Activated CD4-positive, CD25-positive, alpha-beta regulatory T cell (primary cell): ENCODE data around the gene ZCCHC2.

Experiments
- DNase-seq, 4 experiments: peaks; one replicate each; lab custom pipeline; 2025; lab: John Stamatoyannopoulos, UW

ZCCHC2 gene

DNA sequence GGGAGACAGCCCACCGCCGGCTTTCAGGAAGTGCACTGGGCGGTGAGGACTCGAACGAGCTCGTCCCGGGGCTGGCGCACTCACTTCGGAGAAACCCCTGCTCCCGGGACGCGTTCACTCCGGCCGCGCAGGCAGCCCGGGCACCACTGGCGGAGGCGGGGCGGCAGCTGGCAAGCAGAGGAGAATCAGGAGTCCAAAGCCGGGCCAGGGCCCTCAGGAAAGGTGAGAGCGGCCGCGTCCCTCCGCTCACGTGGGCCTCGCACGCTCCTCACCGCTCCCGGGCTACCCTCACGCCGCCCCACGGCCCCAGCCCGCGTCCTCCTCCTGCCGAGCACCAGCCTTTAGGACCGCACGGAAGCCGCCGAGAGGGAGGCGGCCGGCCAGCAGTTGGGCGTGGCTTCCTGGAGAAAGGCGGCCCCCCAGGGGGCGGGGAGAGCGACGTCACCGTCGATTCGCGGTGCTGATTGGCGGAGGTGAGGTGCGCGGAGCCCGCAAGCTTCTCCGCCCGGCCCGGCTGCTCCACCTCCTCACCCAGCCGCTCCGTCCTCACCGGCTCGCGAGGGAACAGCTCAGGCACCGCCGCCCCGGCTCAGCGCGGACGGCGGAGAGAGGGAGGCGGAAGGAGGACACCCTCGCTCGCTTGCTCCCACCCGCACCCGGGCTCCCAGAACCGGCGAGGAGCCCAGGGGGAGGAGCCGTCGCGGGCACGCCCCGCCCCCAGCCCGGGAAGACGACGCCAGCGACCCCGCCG, at the start of gene ZCCHC2:
ZCCHC2 (plus strand) TSS at position 522 of the 751 bp plus-strand sequence. CDS start 400 bp downstream, outside the sequence.
- peak; percentile 95 to 98 (median 98) for DNase-seq

DNA sequence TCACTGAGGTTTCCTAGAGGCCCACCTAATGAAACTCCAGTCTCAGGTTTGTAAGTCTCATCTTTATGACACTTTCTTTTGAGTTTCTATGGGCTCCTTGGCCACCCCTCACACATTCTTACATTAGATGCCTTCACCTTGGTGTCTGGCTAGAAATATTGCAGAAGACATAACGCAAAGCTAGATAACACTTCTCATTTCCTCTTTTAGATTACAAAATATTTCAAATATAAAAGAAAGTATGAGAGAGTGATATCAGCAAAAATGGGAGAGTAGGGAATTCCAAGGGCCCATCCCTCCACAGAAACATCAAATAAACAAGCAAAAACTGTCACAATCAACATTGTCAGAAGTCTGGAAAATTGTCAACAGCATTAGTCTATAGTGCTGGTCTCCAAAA, 43.3 kb upstream of the ZCCHC2 start:
- no peak for DNase-seq

DNA sequence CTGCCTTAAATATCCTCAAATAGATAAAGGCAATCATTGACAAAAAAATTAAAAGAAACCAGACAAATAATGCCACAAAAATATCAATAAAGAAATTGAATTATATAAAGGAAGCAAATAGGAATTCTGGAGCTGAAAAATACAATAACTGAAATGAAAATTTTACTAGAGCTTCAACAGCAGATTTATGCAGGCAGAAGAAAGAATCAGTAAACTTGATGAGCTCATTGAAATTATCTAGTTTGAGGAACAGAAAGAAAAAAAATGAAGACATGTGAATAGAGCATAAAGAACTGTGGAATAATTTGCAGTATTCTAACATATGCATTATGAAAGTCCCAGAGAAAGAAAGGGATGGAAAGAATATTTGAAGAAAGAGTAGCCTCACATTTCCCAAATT, 41.9 kb upstream of the ZCCHC2 start:
- DNase-seq, result no peak

DNA sequence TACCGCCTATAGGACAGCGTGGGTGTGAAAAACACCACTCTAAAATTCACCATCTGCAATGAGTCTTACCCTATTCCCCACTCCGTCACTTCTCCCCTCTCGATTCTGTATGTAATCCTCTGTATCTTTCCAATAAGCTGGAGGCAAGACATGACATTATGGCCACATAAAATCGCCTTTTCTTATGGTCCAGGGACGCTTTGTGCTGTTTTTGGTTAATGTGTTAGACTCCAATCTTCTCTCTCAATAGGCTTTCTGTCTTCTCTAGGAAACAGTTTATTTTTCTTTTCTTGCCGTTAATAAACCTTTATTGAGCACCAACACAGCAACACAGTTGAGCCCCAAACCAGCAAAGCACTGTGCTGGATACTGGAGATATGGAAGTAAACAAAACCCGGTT, 37.9 kb upstream of the ZCCHC2 start:
- no peak for DNase-seq

DNA sequence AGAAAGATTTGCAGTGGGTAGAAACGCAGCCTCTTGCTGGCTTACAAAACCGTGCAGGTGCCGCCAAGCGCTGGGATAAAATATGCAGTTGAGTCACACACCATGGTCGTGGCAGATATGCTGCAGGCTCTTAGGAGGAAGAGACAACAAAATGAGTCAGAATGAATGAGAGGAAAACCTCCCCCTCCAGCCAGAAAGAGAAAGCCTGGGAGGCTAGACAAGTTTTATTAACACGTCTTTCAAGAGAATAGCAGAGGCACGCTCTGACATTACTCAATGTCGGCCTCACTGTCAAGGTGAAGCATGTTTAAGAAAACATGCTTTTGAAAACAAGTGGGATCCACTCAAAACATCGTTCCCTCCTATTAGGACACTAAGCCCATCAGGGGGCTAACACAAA, 37.1 kb upstream of the ZCCHC2 start:
- DNase-seq, result no peak

DNA sequence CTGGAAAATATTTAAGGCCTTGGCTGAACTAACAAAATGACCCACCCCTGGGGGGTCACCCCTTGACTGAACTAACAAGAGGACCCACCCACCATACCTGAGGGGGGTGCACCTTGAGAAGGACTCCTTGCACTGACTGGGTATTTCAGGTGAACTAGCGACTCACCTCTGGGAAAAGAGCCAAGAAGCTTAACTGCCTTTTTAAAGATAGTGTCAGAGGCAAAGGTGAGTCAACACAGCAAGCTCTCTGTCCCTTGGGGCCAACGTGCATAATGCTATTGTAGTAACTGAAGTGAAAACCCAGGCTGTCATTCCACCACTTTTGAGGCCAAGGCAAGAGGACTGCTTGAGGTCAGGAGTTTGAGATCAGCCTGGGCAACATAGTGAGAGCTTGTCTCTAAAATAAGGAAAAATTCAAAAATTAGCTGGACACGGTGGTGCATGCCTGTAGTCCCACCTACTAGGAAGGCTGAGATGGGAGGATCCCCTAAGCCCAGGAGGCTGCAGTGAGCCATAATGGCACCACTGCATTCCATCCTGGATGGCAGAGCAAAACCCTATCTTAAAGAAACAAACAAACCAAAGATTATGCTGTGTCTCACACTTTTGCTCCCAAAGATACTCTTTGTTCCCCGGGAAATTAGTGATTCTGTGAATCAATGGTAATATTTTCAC, 36.4 kb upstream of the ZCCHC2 start:
- DNase-seq, result no peak

DNA sequence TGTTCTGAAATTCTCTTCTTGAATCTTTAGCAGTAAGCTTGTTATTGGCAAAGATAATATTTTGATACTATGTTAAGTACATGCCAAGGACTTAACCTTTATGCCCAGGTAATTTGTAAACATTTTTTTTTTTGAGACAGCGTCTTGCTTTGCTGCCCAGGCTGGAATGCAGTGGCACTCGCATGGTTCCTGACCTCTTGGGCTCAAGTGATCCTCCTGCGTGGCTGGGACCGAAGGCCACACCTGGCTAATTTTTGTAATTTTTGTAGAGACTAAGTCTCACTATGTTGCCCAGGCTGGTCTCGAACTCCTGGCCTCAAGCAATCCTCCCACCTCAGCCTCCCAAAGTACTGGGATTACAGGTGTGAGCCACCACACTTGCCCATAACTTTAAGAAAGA, 35.7 kb upstream of the ZCCHC2 start:
- DNase-seq, result no peak

DNA sequence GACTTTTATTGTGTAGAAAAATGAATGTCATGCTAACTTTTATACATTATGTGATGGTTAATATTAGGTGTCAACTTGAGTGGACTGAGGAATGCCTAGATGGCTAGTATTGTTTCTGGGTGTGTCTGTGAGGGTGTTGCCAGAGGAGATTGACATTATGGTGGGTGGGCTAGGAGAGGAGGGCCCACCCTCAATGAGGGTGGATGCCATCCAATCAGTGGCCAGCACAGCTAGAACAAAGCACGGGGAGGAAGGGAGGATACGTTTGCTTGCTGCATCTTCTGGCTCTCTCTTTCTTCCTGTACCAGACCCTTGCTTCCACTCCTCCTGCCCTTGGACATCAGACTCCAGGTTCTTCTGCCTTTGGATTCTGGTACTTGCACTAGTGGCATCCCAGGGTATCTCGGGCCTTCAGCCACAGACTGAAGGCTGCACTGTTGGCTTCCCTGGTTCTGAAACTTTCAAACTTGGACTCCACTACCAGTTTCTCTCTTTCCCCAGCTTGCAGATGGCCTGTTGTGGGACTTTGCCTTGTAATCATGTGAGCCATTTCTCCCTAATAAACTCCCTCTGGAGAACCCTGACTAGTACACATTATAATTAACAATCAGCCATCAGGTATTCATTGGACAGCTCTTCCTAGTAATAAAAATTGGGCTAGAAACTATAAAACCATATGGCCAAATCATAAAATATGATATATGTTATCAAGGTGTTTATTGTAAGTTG, 31.7 kb upstream of the ZCCHC2 start:
- no peak for DNase-seq

DNA sequence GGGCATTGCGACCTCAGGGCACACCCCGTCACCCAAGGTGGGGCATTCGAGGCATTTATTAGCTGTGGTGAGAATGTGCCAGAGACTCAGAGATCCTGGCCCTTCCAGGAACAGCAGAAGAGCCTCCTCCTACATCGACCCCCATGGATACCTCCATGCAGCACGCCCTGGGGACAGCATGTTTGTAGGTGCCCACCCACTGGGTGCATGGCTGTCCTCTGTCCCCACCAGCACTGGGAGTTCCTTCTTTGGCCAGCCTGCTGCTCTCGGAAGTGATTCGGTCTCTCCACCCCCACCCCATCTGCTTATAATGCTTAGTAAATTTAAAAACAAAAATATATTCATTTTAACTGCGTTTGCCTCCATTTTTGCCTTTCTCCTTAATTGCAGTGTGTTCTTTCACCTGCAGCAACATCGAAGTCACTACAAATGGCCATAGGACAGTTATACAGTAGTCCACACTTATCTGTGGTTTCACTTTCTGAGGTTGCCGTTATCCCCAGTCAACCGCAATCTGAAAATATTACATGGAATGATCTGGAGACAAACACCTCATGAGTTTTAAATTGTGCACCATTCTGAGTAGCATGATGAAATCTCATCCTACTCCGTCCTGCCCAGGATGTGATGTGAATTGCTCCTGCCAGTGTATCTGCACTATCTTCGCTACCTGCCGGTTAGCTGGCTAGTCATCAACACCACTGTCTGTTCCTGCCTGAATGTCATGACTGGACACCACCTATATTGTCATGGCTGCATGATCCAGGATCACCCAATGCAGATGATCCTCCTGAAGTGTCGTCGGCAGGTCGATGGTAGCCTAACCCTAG, 29.6 kb upstream of the ZCCHC2 start:
- DNase-seq, result no peak

DNA sequence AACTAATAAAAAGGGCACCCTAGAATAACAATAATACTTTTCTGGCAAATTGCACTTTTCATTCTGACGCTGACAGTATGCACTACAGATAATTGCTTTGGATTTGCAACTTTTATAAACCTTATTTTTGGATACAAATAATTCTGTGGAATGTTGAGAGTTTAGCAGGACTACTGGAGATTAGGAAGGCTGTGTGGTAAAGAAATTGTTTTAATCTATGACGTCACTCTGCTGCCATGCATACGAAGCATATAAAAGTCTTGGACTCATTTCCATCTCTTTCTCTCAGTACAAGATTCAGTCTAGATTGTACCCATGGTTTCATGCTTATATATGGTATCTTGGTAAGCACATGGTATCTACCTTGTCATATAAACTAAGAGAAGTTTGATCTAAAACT, 28.1 kb upstream of the ZCCHC2 start:
- DNase-seq, result no peak

DNA sequence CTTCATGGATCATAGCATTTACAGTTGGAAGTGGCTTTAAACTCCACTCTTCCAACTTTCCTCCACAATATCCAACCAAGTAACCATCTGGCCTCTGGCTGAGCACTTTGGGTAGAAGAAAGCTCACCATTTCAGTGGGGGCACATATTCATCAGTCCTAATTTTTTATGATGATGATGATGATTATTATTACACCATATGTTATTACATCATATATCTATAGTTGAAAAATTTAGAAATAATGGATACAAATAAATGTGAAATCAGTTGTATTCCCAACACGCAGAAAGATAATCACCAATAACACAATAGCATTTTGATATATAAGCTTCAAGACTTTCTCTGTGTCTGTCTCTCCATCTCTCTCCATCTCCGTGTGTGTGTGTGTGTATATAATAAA, 26.6 kb upstream of the ZCCHC2 start:
- DNase-seq, result no peak

DNA sequence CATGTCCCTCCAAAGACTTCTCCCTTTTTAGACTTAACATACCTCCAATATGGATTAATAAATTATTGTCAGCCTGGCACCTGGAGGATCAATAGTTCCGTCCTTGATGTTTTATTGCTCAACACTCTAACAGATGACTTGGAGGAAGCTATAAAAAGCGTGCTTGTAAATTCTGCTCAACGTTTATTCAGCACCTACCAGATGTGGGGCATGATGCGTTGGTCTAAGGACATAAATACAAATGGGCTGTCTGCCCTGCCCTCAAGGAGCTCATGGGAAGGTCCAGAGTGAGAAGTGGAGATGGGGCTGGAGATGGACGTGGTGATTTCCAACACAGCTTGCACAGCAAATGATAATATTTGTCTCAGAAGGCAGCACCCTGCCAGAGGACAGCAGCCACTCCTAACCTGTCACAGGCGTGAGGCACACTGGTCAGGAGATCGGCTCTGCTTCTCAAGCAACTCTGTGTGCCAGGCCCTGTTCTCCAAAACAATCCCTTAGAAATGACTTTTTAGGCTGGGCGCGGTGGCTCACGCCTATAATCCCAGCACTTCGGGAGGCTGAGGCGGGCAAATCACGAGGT, 25.5 kb upstream of the ZCCHC2 start:
- DNase-seq, result no peak

DNA sequence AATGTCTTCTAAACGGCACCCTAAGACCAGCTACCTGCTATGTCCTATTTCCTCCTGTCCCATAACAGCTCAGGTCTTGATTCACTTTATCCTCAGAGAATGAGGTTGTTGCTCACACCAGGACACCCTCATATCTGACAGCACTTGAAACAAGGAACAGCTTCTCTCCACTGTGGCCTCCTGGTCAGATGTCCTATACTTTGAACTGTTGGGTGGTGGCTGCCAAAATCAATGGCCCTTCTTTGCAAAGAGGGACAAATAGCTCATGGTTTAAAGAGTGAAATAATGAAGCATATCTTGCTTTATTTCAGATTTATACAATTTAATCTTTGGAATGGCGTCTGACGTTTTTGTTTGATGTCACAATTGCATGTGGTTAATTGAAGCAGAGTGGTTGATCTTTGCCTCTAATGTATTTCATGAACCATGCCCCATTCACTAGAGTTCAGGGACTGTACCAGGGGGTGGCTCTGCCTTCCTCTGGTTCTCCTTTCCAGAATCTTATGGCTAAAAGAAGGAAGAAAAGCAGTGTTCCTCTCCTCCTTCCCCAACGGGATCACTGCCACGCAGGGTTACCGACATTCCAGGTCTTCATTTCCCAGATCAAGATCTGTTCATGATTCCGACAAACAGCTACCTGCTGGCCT, 24.1 kb upstream of the ZCCHC2 start:
- no peak for DNase-seq

DNA sequence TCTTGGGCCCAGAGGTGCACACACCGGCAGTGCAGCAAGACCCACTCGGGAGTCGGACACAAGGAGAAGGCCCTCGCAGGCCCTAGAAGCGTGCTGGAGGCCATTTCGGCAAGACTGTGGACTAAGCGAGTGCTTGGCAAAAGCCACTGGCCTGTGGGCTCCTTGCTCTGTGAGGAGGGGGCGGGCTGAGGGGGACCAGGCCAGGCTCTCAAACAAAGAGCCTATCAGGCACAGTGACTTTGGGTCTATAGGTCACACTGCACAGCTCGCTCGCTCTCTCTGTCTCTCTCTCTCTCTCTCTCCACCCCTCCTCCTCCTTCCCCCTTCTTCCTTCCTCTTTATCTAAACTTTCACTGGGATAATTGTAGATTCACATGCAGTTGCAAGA, 23.6 kb upstream of the ZCCHC2 start:
- no peak for DNase-seq

DNA sequence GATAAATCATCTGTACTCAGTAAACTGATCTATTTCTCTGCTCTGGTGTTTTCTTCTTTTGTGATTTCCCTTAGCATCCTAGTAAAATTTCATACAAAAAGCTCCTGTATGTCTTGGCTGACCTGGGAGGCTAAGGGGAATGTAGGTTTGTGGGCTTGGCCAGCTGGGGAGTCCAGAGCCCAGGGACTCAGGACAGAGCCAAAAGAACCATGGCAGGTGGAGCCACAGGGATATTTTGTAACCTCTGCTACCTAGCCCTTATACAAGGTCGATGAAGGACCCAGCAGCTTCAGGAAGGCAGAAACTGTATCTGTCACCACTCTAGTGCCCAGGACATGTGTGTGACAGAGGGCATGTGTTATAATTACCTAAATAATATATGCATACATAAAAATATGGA, 22.7 kb upstream of the ZCCHC2 start:
- no peak for DNase-seq

DNA sequence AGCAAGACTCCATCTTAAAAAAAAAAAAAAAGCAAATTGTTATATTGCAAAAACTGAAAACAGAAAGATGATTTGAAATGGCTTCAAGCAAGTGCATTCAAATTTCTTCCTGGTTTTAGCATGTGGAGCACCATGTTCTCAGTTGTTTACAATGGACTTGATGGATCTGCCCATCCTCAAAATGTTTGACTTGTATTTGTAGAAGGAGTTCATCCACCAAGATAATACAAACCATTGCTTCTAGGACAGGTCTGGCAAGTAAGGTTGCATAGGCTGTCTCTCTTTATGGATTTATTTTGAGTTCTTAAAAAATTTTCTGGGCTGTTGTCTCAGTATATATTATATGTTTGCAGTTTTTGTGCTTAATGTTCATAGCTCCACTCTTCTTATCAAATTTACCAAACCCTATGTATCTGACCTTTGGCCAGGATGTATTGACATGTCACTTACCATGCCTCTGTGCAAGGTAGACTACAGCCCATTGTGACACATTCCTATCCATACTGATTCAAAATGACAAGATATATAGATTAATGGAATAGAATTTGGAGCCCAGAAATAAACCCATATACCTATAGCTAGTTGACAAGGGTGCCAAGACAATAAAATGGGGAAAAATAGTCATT, 21.7 kb upstream of the ZCCHC2 start:
- DNase-seq, result no peak

DNA sequence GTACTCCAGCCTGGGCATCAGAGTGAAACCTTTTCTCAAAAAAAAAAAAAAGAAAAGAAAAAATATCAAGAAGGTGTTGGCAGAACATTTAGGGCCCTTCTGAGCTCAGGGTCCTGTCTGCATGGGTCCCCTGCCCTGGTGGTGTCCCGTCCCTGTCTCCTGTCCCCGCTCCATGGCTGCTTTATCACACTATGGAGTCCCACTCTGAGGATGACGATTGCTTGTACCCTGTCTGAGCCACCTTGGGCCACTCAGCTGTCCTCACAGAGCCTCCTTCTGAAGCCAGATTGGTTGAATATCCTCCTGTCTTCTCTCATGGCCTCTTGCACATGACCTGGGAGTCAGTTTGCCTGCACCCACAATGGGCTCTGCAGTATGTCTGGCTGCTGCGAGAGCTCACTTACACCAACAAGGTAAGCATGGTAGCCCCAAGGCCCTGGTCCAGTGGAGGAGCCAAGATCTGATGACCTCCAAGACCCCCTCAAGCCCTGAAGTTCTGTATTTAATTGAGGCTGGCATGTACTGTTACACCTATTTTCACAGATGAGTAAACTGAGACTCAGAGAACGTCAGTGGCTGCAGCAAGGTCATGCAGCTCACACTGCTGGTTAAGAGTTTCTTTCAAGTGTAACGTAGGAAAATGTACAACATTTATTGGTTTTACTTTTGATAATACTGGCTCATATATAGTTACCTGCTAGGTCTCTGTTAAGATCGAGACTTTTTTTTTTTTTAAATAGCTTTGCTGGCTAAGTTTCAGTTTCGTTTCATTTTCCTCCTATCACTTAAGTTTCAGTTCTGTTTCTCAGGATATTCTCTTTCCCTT, 16.9 kb upstream of the ZCCHC2 start:
- DNase-seq, result peak in 1 of 4 experiments; percentile 4

DNA sequence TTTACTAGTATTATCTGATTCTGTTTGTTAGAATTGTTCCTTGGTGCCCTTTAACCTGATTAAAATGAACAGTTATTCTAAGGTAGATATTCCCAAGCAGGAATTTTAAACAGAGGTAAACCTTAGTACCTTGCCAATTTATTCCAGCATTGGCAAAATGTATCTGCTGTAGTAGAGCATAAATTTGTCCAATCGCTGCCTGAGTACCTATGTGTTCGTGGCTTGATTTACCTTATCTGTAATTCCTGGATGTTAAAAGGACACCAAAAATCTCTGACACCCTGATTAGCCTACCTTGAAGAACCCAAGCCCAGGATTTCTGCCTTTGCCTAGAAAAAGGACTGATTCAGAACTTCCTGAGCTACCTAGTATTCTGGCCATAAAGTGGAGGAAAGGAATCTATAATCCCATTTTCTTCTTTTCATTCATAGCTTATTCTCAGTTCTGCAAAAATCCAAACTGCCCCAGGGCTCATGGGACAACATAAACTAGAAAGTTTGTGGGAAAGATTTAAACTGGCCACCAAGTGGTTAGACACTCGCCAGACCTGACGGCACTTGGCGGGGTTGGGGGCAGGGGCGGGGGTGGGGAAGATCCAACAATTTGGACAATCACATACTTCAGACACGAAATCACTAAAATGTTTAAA, 16.2 kb upstream of the ZCCHC2 start:
- DNase-seq, result no peak

DNA sequence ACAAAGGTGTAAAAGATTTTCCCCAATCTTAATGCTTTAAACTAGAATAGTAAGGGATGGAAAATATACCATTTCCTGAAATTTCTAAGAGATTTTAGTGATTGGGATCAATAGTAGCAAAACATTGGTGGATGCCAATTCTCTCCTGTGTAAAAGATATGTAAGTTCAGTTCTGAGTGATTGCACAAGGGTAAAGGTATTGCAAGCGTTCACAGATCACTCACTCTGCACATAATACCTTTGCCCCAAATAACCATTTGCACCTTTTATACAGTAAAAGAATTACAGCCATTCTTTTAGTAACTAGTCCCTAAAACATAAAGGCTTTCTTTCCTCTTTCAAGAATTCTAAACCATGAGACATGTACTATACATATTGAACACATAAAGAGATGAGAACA, 13.0 kb upstream of the ZCCHC2 start:
- no peak for DNase-seq
